ENCODE results near the gene DISP3.

The DISP3 gene

DNA sequence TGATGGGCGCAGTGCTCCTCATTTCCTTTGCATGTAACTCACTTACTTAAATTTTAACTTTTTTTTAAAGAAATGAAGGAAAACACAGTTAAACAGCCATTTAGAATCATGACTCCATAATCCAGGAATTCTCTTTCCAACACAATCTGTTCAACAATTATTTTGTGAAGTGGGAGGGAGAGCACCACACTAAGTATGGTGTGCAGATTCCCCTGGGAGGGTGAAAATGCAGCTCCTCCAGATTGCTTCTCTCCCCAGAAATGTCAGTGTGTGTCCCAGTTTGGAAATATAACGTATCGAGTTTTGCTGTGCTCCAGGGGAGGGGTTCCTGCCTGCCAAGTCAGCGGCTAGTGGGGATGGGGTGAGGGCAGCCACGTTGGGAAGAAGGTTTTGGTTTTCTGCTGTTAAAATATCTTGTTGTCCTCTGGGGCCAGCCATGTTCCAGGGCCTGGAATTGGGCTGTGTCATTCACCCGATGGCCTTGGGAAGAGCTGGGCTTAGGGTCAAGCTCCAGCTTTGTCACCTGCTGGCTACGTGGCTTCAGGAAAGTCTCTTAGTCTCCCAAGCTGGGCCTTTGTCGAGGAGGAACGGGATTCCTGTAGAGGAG lies 17.3 kb upstream of the DISP3 start:
- TF ChIP-seq, protein P1, sequence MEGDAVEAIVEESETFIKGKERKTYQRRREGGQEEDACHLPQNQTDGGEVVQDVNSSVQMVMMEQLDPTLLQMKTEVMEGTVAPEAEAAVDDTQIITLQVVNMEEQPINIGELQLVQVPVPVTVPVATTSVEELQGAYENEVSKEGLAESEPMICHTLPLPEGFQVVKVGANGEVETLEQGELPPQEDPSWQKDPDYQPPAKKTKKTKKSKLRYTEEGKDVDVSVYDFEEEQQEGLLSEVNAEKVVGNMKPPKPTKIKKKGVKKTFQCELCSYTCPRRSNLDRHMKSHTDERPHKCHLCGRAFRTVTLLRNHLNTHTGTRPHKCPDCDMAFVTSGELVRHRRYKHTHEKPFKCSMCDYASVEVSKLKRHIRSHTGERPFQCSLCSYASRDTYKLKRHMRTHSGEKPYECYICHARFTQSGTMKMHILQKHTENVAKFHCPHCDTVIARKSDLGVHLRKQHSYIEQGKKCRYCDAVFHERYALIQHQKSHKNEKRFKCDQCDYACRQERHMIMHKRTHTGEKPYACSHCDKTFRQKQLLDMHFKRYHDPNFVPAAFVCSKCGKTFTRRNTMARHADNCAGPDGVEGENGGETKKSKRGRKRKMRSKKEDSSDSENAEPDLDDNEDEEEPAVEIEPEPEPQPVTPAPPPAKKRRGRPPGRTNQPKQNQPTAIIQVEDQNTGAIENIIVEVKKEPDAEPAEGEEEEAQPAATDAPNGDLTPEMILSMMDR (IDR thresholded peaks at IDR 0.05; ENCODE audit: extremely low read depth, missing control alignments) = no peak
- no peak for DNase-seq (ENCODE audit: low spot score)

DNA sequence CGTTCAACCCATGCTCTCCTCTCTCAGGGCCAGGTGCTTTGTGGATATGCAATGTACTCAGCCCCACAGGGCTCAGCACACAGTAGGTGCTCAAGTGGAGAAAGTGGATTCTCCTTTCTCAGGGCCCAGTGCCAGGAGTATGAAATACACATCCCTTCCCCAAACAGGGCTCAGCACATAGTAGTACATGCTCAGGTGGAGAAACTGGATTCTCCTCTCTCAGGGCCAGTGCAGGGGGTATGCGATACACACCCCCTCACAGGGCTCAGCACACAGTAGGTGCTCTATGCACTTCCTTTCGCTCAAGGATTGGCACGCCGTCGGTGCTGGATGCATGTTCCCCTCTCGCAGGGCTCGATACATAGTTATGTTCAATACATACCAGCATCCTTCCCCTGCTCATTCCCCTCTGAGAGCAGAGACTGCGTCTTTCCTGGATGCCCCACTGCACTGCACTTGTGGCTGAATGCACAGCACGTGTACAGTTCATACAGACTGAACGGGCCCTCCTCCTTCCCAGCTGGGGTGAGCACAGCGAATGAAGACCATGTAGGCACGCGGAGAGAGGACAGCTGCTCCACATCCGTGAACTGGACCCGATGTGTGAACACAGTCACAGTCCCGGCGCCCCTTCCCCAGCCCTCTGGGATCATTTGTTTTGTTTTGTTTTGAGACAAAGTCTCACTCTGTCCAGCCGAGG lies 16.6 kb upstream of the DISP3 start:
- DNase-seq (ENCODE audit: low spot score) = no peak
- TF ChIP-seq, protein P1 (IDR thresholded peaks at IDR 0.05; ENCODE audit: extremely low read depth, missing control alignments) = no peak

DNA sequence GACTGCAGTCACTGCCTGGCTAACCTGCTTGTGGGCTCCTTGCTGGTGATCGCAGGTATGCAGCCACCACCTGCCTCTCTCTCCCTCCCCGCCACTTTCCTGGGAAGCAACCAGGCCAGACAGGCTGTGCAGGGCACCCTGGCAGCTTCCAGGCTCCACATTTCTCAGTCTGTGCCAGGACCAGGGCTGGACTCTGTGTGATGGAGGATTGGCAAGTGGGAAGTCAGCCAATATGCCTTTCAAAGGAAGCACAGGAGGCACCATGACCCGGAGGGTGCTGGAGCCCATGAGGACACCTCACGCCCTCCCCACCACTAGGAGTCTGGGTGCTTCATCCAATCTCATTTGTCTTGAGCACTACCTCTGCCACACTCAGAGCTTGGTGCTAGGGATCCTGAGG lies 15.8 kb upstream of the DISP3 start:
- DNase-seq (ENCODE audit: low spot score) = no peak
- TF ChIP-seq, protein P1 (IDR thresholded peaks at IDR 0.05; ENCODE audit: extremely low read depth, missing control alignments) = no peak

DNA sequence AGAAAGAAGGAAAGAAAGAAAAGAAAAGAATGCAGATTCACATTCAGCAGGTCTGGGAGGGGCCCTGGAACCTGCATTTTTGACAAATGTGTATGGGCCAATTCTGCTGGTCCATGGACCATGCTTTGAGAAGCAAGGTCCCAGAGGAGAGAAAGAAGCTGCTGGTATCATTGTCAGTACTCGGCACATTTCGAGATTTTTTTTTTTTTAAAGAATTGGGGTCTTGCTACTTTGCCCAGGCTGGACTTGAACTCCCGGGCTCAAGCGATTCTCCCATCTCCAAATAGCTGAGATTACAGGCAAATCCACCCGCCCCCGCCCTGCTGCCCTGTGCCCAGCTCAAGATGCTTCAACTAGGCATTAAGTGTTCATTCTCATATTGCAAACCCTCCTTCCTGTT lies 13.6 kb upstream of the DISP3 start:
- no peak for DNase-seq (ENCODE audit: low spot score)
- TF ChIP-seq, protein P1 (IDR thresholded peaks at IDR 0.05; ENCODE audit: extremely low read depth, missing control alignments) = no peak

DNA sequence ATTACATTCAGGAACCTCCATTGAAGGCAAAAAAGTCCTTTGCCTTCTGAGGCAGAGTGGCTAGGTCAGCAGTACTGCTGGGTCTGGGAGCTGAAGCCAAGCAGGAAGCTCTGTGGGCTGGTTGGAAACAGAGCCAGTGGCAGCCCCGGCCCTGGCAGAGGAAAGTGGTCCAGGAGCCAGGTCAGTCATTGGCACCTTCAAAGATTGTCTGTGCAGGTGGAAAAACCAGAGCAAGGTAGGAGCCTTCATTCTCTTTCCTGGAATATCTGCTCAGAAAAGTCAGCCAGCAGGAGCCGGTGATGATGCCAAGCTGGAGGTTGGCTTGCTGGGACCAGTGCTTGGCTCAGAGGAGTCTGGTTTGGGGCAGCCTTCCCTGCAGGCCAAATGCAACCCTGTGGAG lies 12.5 kb upstream of the DISP3 start:
- TF ChIP-seq, protein P1 (IDR thresholded peaks at IDR 0.05; ENCODE audit: extremely low read depth, missing control alignments) = no peak
- no peak for DNase-seq (ENCODE audit: low spot score)

DNA sequence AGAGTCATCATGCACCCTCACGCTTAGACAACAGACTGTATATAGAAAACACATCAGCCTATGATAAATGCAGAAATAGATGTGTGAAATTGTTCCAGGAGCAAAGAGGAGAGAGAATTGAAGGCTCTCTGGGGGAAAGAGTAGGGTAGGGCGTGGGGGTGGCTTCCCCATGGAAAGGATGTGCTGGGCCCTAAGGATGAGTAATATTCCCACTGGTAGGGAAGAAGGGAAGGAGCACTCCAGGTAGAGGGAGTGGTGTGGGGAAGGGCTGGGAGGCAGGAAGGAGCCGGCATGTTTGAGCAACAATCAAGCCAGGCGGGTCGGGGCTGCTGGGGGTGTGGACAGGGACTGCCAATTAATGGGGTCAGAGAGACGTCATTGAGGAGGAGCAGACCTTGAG lies 10.1 kb upstream of the DISP3 start:
- DNase-seq (ENCODE audit: low spot score) = no peak
- TF ChIP-seq, protein P1 (IDR thresholded peaks at IDR 0.05; ENCODE audit: extremely low read depth, missing control alignments) = no peak

DNA sequence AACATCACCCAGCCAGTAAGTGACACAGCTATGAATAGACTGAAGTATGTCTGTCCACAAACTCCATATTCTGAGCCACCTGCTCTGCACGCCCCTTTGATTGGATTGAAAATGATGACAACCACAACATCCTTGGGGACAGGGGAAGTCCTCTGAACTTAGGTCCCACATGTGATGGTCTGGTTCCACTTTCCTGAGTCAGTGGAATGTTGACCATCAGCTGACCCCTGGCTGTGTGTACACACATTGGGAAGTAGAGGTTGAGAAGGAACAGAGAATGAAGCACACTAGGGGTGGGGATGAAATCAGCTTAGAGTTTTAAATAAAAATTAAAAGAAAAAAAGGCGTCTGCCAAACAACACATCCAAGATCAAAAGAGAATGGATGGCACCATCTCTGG lies 8.0 kb upstream of the DISP3 start:
- no peak for DNase-seq (ENCODE audit: low spot score)

More for the DNA sequence above, 8.0 kb upstream of the DISP3 start:
- TF ChIP-seq, protein P1 (IDR thresholded peaks at IDR 0.05; ENCODE audit: extremely low read depth, missing control alignments) = no peak
